NCI-H1092 treated with DMSO at 0.1 percent for 48 hours (cell line): Measurements from ENCODE around the gene F12.
"Not testable (repeated sequence)": the region's sequence is repeated elsewhere in the genome, so short reads cannot be mapped to it uniquely, and the experiment has no call there.

ENCODE experiments used
- DNase-seq: peaks from one replicate; lab custom pipeline; 2025; lab: John Stamatoyannopoulos, UW

F12 gene

GRCh38 chr5:177368869-177369644 is 40.3 kb downstream of the F12 start:
- DNase-seq: no peak

GRCh38 chr5:177367981-177368868 is 41.1 kb downstream of the F12 start:
- no peak for DNase-seq

- DNase-seq: no peak
Measured at GRCh38 chr5:177367323-177367848, 42.0 kb downstream of the F12 start.

GRCh38 chr5:177366528-177367322 is 42.6 kb downstream of the F12 start:
- no peak for DNase-seq

GRCh38 chr5:177365845-177366527 is 43.4 kb downstream of the F12 start:
- no peak for DNase-seq

- no peak for DNase-seq
Measured at GRCh38 chr5:177364159-177364962, 45.0 kb downstream of the F12 start.

GRCh38 chr5:177363565-177363964 is 45.8 kb downstream of the F12 start:
- no peak for DNase-seq

GRCh38 chr5:177362610-177363507 is 46.5 kb downstream of the F12 start:
- peak; percentile 7 for DNase-seq

GRCh38 chr5:177362292-177362609 is 47.1 kb downstream of the F12 start:
- no peak for DNase-seq

- no peak for DNase-seq
Measured at GRCh38 chr5:177361418-177362291, 47.7 kb downstream of the F12 start.

GRCh38 chr5:177360740-177361139 is 48.6 kb downstream of the F12 start:
- not testable (repeated sequence) for DNase-seq

GRCh38 chr5:177359860-177360259 is 49.5 kb downstream of the F12 start:
- no peak for DNase-seq

- no peak for DNase-seq
Measured at GRCh38 chr5:177359451-177359851, 49.9 kb downstream of the F12 start.

GRCh38 chr5:177358370-177358819 is 51.0 kb downstream of the F12 start:
- DNase-seq: no peak

- peak; percentile 24 for DNase-seq
Measured at GRCh38 chr5:177357459-177358351, 51.7 kb downstream of the F12 start, which contains the start of gene RGS14. Gene RGS14, plus strand, starts transcription at chr5:177357924. Its CDS starts 101 bp downstream, at chr5:177358025.

GRCh38 chr5:177357146-177357458 is 52.3 kb downstream of the F12 start:
- DNase-seq: no peak

- DNase-seq: no peak
Measured at GRCh38 chr5:177356746-177357145, 52.6 kb downstream of the F12 start.

GRCh38 chr5:177355868-177356168 is 53.5 kb downstream of the F12 start:
- no peak for DNase-seq
